SHP77 treated with DMSO at 0.1 percent for 48 hours (cell line): ENCODE data around the gene ATG10.
"Not testable (repeated sequence)": the region's sequence is repeated elsewhere in the genome, so short reads cannot be mapped to it uniquely, and the experiment has no call there.

Experiments
- DNase-seq: peaks from one replicate; lab custom pipeline; 2025; lab: John Stamatoyannopoulos, UW

Gene ATG10

GRCh38 chr5:82057051-82057450, 85.2 kb downstream of the ATG10 start:
- no peak for DNase-seq

- no peak for DNase-seq
These were observed 86.9 kb downstream of the ATG10 start for GRCh38 chr5:82058710-82059109.

GRCh38 chr5:82066791-82067190, 95.0 kb downstream of the ATG10 start:
- DNase-seq = no peak

GRCh38 chr5:82068042-82068441, 96.2 kb downstream of the ATG10 start:
- not testable (repeated sequence) for DNase-seq

GRCh38 chr5:82068723-82069122, 96.9 kb downstream of the ATG10 start:
- no peak for DNase-seq

- no peak for DNase-seq
These were observed 100.3 kb downstream of the ATG10 start for GRCh38 chr5:82072138-82072537.

- no peak for DNase-seq
These were observed 101.4 kb downstream of the ATG10 start for GRCh38 chr5:82073179-82073578.

- no peak for DNase-seq
These were observed 103.1 kb downstream of the ATG10 start for GRCh38 chr5:82074950-82075349.

- DNase-seq = no peak
These were observed 105.7 kb downstream of the ATG10 start for GRCh38 chr5:82077496-82077895.

- DNase-seq = no peak
These were observed 119.8 kb downstream of the ATG10 start for GRCh38 chr5:82091617-82092016.

- DNase-seq = no peak
These were observed 123.7 kb downstream of the ATG10 start for GRCh38 chr5:82095536-82095935.

GRCh38 chr5:82096249-82096648, 124.4 kb downstream of the ATG10 start:
- DNase-seq = no peak

- DNase-seq = no peak
These were observed 128.7 kb downstream of the ATG10 start for GRCh38 chr5:82100303-82101077.

- DNase-seq = no peak
These were observed 133.0 kb downstream of the ATG10 start for GRCh38 chr5:82104872-82105271.

- DNase-seq = no peak
These were observed 133.6 kb downstream of the ATG10 start for GRCh38 chr5:82105457-82105856.

- no peak for DNase-seq
These were observed 134.4 kb downstream of the ATG10 start for GRCh38 chr5:82106207-82106606.

GRCh38 chr5:82106756-82107155, 134.9 kb downstream of the ATG10 start:
- no peak for DNase-seq

- DNase-seq = no peak
These were observed 135.4 kb downstream of the ATG10 start for GRCh38 chr5:82107267-82107666.

GRCh38 chr5:82109013-82109412, 137.2 kb downstream of the ATG10 start:
- no peak for DNase-seq

GRCh38 chr5:82109915-82110314, 138.1 kb downstream of the ATG10 start:
- not testable (repeated sequence) for DNase-seq

- no peak for DNase-seq
These were observed 139.4 kb downstream of the ATG10 start for GRCh38 chr5:82111191-82111590.

- no peak for DNase-seq
These were observed 144.0 kb downstream of the ATG10 start for GRCh38 chr5:82115858-82116257.

GRCh38 chr5:82119889-82120288, 148.1 kb downstream of the ATG10 start:
- no peak for DNase-seq

- no peak for DNase-seq
These were observed 158.0 kb downstream of the ATG10 start for GRCh38 chr5:82129723-82130285.
